OCI-LY7 (cell line): ENCODE measurements around the gene TRIO.

Experiments
- EZH2phosphoT487 ChIP-seq: fragments of 200-600 bp; sonication (generic); IDR thresholded peaks from 2 replicates; pipeline ENCODE4 v1.6.1; 2018; ENCODE audit warnings: low read depth, borderline replicate concordance, mild to moderate bottlenecking, mixed run types, antibody characterized with exemption, low read length, moderate library complexity, mixed read lengths
- TF ChIP-seq, protein P1 (sequence below): fragments of 200-600 bp; sonication (generic); conservative IDR thresholded peaks from 2 replicates; pipeline ENCODE4 v1.5.1; 2014; ENCODE audit warnings: mild to moderate bottlenecking, antibody characterized with exemption, low read length, moderate library complexity, mixed read lengths

DNA sequence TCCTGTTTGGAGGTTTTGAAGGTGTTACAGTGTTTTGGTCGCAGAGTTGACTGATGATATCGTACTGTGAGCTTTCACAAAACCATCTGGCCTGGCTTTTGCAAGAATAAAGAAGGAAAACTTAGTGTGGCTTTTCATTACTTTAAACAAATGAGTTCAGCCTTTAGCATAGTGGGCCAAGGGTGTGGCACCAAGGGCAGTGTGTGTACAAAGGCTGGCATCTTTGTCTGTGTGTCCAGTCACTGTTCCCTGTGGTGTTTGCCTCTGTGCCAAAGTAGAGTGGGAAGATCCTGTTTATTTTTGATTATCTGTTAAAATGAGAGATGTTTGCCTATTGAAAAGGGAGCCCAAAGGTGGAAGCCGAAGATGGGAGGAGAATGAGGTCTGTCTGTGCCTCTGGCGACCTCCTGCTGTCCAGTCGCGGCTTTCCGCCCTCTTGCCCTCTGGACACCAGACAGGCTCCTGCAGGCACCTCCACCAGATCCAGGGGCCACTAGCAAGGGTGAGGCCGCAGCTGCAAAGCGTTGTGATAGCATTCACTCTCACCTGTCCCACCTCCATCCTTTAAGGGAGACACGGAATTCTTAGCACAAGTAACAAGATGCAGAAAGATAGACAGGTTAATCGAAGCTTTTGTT is 113.7 kb downstream of the TRIO start:
- TF ChIP-seq, protein P1, sequence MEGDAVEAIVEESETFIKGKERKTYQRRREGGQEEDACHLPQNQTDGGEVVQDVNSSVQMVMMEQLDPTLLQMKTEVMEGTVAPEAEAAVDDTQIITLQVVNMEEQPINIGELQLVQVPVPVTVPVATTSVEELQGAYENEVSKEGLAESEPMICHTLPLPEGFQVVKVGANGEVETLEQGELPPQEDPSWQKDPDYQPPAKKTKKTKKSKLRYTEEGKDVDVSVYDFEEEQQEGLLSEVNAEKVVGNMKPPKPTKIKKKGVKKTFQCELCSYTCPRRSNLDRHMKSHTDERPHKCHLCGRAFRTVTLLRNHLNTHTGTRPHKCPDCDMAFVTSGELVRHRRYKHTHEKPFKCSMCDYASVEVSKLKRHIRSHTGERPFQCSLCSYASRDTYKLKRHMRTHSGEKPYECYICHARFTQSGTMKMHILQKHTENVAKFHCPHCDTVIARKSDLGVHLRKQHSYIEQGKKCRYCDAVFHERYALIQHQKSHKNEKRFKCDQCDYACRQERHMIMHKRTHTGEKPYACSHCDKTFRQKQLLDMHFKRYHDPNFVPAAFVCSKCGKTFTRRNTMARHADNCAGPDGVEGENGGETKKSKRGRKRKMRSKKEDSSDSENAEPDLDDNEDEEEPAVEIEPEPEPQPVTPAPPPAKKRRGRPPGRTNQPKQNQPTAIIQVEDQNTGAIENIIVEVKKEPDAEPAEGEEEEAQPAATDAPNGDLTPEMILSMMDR = no peak
- no peak for TF ChIP-seq EZH2phosphoT487
